Liver (tissue), 3 donors: Measurements from ENCODE around the gene MYOF.

ENCODE experiments used
- EGR1 ChIP-seq, 2 donors: IDR thresholded peaks; 2 replicates each; pipeline ENCODE4 v1.6.1; 2016 to 2018; ENCODE audit warnings: antibody characterized with exemption in 2 of 2, low read depth in 2 of 2
- FOXA2 ChIP-seq: IDR thresholded peaks from 2 replicates; pipeline ENCODE4 v1.6.1; 2016; ENCODE audit warnings: antibody characterized with exemption
- JUND ChIP-seq, 2 donors: IDR thresholded peaks; 2 replicates each; pipeline ENCODE4 v1.6.1; 2016; ENCODE audit warnings: antibody characterized with exemption in 2 of 2
- SP1 ChIP-seq: IDR thresholded peaks from 2 replicates; pipeline ENCODE4 v1.6.1; 2018; ENCODE audit warnings: antibody characterized with exemption, mild to moderate bottlenecking
- TF ChIP-seq, protein P1 (sequence below): fragments of 150-350 bp; IDR thresholded peaks from 2 replicates; pipeline ENCODE4 v1.5.1; 2017; ENCODE audit warnings: improper control_type of control experiment, low read depth, low read length; ENCODE audit not compliant: missing input control
- TF ChIP-seq, protein P2 (sequence below): IDR thresholded peaks from 2 replicates; pipeline ENCODE4 v1.6.1; 2016; ENCODE audit warnings: antibody characterized with exemption, mild to moderate bottlenecking
- TF ChIP-seq, protein P3 (sequence below): IDR thresholded peaks from 2 replicates; pipeline ENCODE4 v1.6.1; 2016; ENCODE audit warnings: antibody characterized with exemption
- TF ChIP-seq, protein P4 (sequence below): IDR thresholded peaks from 2 replicates; pipeline ENCODE4 v1.6.1; 2016; ENCODE audit warnings: antibody characterized with exemption
- donor health status: healthy.
- donor health status: healthy.

DNA sequence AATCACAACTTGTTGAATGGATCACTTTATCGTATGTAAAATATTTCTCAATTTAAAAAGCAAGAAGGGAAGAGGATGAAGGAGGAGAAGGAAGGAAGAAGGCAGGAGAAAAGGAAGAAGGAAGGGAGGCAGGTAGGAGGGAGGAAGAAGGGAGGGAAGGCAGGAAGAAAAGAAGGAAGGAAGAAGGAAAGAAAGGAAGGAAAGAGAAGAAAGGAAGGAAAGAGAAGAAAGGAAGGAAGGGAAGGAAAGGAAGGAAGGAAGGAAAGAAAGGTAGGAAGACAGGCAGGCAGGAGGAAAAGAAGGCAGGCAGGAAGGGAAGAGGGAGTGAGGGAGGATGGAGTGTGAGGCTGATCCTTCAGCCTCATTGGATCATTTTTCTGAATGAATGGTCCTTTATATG, 145.5 kb downstream of the MYOF start:
- TF ChIP-seq, protein P1, sequence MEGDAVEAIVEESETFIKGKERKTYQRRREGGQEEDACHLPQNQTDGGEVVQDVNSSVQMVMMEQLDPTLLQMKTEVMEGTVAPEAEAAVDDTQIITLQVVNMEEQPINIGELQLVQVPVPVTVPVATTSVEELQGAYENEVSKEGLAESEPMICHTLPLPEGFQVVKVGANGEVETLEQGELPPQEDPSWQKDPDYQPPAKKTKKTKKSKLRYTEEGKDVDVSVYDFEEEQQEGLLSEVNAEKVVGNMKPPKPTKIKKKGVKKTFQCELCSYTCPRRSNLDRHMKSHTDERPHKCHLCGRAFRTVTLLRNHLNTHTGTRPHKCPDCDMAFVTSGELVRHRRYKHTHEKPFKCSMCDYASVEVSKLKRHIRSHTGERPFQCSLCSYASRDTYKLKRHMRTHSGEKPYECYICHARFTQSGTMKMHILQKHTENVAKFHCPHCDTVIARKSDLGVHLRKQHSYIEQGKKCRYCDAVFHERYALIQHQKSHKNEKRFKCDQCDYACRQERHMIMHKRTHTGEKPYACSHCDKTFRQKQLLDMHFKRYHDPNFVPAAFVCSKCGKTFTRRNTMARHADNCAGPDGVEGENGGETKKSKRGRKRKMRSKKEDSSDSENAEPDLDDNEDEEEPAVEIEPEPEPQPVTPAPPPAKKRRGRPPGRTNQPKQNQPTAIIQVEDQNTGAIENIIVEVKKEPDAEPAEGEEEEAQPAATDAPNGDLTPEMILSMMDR, result no peak
- TF ChIP-seq EGR1 (IDR thresholded peaks at IDR 0.05; ENCODE audit: low read depth in 2 of 2), result no peak
- TF ChIP-seq SP1, result no peak
- TF ChIP-seq, protein P2, sequence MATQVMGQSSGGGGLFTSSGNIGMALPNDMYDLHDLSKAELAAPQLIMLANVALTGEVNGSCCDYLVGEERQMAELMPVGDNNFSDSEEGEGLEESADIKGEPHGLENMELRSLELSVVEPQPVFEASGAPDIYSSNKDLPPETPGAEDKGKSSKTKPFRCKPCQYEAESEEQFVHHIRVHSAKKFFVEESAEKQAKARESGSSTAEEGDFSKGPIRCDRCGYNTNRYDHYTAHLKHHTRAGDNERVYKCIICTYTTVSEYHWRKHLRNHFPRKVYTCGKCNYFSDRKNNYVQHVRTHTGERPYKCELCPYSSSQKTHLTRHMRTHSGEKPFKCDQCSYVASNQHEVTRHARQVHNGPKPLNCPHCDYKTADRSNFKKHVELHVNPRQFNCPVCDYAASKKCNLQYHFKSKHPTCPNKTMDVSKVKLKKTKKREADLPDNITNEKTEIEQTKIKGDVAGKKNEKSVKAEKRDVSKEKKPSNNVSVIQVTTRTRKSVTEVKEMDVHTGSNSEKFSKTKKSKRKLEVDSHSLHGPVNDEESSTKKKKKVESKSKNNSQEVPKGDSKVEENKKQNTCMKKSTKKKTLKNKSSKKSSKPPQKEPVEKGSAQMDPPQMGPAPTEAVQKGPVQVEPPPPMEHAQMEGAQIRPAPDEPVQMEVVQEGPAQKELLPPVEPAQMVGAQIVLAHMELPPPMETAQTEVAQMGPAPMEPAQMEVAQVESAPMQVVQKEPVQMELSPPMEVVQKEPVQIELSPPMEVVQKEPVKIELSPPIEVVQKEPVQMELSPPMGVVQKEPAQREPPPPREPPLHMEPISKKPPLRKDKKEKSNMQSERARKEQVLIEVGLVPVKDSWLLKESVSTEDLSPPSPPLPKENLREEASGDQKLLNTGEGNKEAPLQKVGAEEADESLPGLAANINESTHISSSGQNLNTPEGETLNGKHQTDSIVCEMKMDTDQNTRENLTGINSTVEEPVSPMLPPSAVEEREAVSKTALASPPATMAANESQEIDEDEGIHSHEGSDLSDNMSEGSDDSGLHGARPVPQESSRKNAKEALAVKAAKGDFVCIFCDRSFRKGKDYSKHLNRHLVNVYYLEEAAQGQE, result no peak
- no peak for TF ChIP-seq FOXA2
- TF ChIP-seq, protein P3, sequence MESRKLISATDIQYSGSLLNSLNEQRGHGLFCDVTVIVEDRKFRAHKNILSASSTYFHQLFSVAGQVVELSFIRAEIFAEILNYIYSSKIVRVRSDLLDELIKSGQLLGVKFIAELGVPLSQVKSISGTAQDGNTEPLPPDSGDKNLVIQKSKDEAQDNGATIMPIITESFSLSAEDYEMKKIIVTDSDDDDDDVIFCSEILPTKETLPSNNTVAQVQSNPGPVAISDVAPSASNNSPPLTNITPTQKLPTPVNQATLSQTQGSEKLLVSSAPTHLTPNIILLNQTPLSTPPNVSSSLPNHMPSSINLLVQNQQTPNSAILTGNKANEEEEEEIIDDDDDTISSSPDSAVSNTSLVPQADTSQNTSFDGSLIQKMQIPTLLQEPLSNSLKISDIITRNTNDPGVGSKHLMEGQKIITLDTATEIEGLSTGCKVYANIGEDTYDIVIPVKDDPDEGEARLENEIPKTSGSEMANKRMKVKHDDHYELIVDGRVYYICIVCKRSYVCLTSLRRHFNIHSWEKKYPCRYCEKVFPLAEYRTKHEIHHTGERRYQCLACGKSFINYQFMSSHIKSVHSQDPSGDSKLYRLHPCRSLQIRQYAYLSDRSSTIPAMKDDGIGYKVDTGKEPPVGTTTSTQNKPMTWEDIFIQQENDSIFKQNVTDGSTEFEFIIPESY, result no peak
- TF ChIP-seq, protein P4, sequence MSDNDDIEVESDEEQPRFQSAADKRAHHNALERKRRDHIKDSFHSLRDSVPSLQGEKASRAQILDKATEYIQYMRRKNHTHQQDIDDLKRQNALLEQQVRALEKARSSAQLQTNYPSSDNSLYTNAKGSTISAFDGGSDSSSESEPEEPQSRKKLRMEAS, result no peak
- no peak for TF ChIP-seq JUND (IDR thresholded peaks at IDR 0.05)
